Right atrium auricular region (tissue), 2 donors: ENCODE results near the gene CPLX1. TPM values are rescaled to one million over a fixed set of nuclear protein-coding genes. Genes with fewer than 3 reads are reported as not detected.
A peak's percentile ranks its signal among the peaks of the same experiment; 100 is the strongest.

Source experiments
- DNase-seq: peaks from one replicate; pipeline ENCODE4 v3.0.0-alpha.2; 2019; ENCODE audit warnings: low spot score
- H3K27ac ChIP-seq, 2 donors: fragments of 200-600 bp; sonication (generic); 1 replicate in 1 of 2; 2 replicates in 1 of 2; pipeline ENCODE4 v1.5.1; 2016 to 2019
- H3K27me3 ChIP-seq, 2 donors: fragments of 200-600 bp; sonication (generic); one replicate each; pipeline versions ENCODE4 v1.5.1 to v1.6.0; 2017 to 2019
- H3K36me3 ChIP-seq: fragments of 200-600 bp; sonication (generic); one replicate; pipeline ENCODE4 v1.5.1; 2016
- H3K4me1 ChIP-seq, 2 donors: fragments of 200-600 bp; sonication (generic); one replicate each; pipeline versions ENCODE4 v1.5.1 to v1.6.0; 2017 to 2019
- H3K4me3 ChIP-seq, 2 donors: fragments of 200-600 bp; sonication (generic); 1 replicate in 1 of 2; 2 replicates in 1 of 2; pipeline ENCODE4 v1.5.1; 2017 to 2019; ENCODE audit warnings: mild to moderate bottlenecking in 1 of 2, moderate library complexity in 1 of 2
- H3K9me3 ChIP-seq, 2 donors: fragments of 200-600 bp; sonication (generic); one replicate each; pipeline ENCODE4 v1.5.1; 2019
- total RNA-seq, 2 donors: library from RNA; depleted of rRNA; stranded (reverse); fragments of >200 nt; gene quantifications; one replicate each; pipeline ENCODE4 v1.1.0, GENCODE V29; 2016
- TF ChIP-seq, protein P1 (sequence below), 2 donors: fragments of 200-600 bp; sonication (generic); IDR thresholded peaks; one replicate each; pipeline ENCODE4 v1.5.1; 2019; ENCODE audit warnings: antibody characterized with exemption in 2 of 2

CPLX1 gene
- total RNA-seq, 2 donors from 2014 or later: 0.98 to 2.3 TPM

DNA sequence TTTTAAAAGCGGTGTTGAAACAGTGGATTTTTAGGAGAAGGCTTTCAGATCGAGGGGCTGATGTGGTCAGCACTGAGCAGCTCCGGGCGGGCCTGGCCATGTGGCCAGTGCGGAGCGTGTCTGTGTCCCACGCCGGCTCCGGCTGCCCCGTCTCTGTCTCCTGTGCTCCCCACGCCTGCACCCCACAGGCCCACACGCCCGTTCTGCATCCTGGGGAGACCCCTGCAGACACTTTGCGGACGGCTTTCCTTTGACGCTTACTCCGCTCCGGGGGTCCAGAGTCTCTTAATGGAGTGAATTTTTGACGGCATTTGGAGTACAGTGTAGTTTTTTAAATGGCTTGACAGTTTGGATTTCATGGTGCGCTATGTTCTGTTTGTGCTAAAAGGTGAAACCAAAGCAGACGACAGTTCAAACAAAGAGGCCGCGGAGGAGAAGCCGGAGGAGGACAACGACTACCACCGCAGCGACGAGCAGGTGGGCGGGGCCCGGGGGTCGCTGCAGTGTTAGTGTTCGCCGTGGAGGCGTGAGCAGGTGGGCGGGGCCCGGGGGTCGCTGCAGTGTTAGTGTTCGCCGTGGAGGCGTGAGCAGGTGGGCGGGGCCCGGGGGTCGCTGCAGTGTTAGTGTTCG is 81.6 kb downstream of the CPLX1 start:
- TF ChIP-seq, protein P1, sequence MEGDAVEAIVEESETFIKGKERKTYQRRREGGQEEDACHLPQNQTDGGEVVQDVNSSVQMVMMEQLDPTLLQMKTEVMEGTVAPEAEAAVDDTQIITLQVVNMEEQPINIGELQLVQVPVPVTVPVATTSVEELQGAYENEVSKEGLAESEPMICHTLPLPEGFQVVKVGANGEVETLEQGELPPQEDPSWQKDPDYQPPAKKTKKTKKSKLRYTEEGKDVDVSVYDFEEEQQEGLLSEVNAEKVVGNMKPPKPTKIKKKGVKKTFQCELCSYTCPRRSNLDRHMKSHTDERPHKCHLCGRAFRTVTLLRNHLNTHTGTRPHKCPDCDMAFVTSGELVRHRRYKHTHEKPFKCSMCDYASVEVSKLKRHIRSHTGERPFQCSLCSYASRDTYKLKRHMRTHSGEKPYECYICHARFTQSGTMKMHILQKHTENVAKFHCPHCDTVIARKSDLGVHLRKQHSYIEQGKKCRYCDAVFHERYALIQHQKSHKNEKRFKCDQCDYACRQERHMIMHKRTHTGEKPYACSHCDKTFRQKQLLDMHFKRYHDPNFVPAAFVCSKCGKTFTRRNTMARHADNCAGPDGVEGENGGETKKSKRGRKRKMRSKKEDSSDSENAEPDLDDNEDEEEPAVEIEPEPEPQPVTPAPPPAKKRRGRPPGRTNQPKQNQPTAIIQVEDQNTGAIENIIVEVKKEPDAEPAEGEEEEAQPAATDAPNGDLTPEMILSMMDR (IDR thresholded peaks at IDR 0.05): no peak
- no peaks in the 10 kb centered on the region for H3K4me1 ChIP-seq
- no peaks in the 10 kb centered on the region for H3K9me3 ChIP-seq
- no peak overlapping the region for H3K27ac ChIP-seq
- no peak overlapping the region for H3K4me3 ChIP-seq
- H3K36me3 ChIP-seq: peaks cover 29% of the 10 kb centered on the region
- DNase-seq: no peak
- no peaks in the 10 kb centered on the region for H3K27me3 ChIP-seq

GRCh38 chr4:743463-744211 is 82.3 kb downstream of the CPLX1 start:
- no peak for DNase-seq
- no peaks in the 10 kb centered on the region for H3K4me1 ChIP-seq
- H3K27me3 ChIP-seq: no peaks in the 10 kb centered on the region
- H3K9me3 ChIP-seq: no peaks in the 10 kb centered on the region
- H3K4me3 ChIP-seq: no peak overlapping the region
- TF ChIP-seq, protein P1 (IDR thresholded peaks at IDR 0.05): no peak
- peaks cover 28% of the 10 kb centered on the region for H3K36me3 ChIP-seq
- no peak overlapping the region for H3K27ac ChIP-seq

- no peaks in the 10 kb centered on the region for H3K9me3 ChIP-seq
- no peak overlapping the region for H3K27ac ChIP-seq
- no peaks in the 10 kb centered on the region for H3K4me1 ChIP-seq
- TF ChIP-seq, protein P1 (IDR thresholded peaks at IDR 0.05): peak; percentile 92
- H3K36me3 ChIP-seq: peaks cover 26% of the 10 kb centered on the region
- no peak overlapping the region for H3K4me3 ChIP-seq
- DNase-seq: peak; percentile 67
- H3K27me3 ChIP-seq: no peaks in the 10 kb centered on the region
Observed at GRCh38 chr4:742742-743311, 83.1 kb downstream of the CPLX1 start.

- Histone ChIP-seq H3K27me3 (no peaks in the 10 kb centered on the region), H3K4me3 (no peak overlapping the region), H3K27ac (no peak overlapping the region), H3K36me3 (peaks cover 32% of the 10 kb centered on the region), H3K4me1 (no peaks in the 10 kb centered on the region), H3K9me3 (no peaks in the 10 kb centered on the region)
- TF ChIP-seq, protein P1 (IDR thresholded peaks at IDR 0.05): no peak
- no peak for DNase-seq
Observed at GRCh38 chr4:742096-742741, 83.7 kb downstream of the CPLX1 start.

DNA sequence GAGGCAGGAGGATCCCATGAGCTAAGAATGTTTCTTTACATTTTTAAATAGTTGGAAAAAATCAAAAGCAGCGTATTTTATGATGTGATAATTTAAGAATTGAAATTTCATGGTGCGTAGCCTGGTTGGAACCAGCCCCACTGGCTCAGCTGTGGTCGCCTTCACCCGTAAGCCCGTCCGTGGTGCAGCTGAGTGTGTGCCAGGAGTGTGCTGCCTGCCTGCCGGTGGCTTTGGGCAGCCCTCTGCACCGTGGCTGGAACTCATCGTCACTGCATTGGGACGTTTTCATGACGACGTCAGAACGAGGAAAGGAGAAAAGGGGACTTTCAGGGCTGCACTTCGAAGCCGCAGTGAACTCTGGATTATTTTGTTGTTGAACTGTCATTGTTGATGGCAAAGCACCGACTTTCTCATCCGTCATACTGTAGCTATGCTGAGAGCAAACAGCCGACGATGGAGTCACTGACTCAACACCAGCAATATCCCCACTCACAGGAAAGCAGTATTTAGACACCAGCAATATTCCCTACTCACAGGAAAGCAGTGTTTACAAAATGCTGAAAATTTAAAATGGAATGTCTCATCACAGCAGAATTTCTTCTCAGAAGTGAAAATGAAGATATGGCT is 85.2 kb downstream of the CPLX1 start:
- H3K4me1 ChIP-seq: no peaks in the 10 kb centered on the region
- peaks cover 41% of the 10 kb centered on the region for H3K36me3 ChIP-seq
- TF ChIP-seq, protein P1 (IDR thresholded peaks at IDR 0.05): no peak
- no peak for DNase-seq
- H3K9me3 ChIP-seq: no peaks in the 10 kb centered on the region
- H3K4me3 ChIP-seq: no peak overlapping the region
- no peak overlapping the region for H3K27ac ChIP-seq
- no peaks in the 10 kb centered on the region for H3K27me3 ChIP-seq
